GM21423 (cell line): ENCODE measurements around the gene FGF14.
A peak's percentile ranks its signal among the peaks of the same experiment; 100 is the strongest.
"Not testable (repeated sequence)": the region's sequence is repeated elsewhere in the genome, so short reads cannot be mapped to it uniquely, and the experiment has no call there.

ENCODE experiments used
- ATAC-seq: cut with Tn5 transposase; IDR thresholded peaks from one replicate; pipeline ENCODE4 v1.9.1; 2021; ENCODE audit warnings: mild to moderate bottlenecking, moderate library complexity; ENCODE audit not compliant: unreplicated experiment

Gene FGF14

GRCh38 chr13:101881593-101881992 is 520.3 kb downstream of the FGF14 start:
- ATAC-seq = no peak

- ATAC-seq = no peak
These were observed 521.3 kb downstream of the FGF14 start for GRCh38 chr13:101880581-101880980.

- no peak for ATAC-seq
These were observed 524.9 kb downstream of the FGF14 start for GRCh38 chr13:101876951-101877350.

- ATAC-seq = no peak
These were observed 526.0 kb downstream of the FGF14 start for GRCh38 chr13:101875717-101876393.

GRCh38 chr13:101875091-101875490 is 526.8 kb downstream of the FGF14 start:
- no peak for ATAC-seq

- peak; percentile 85 for ATAC-seq
These were observed 532.3 kb downstream of the FGF14 start for GRCh38 chr13:101869553-101869952.

- ATAC-seq = no peak
These were observed 533.0 kb downstream of the FGF14 start for GRCh38 chr13:101868585-101869469.

- no peak for ATAC-seq
These were observed 534.8 kb downstream of the FGF14 start for GRCh38 chr13:101866889-101867581.

GRCh38 chr13:101858860-101859259 is 543.0 kb downstream of the FGF14 start:
- ATAC-seq = no peak

GRCh38 chr13:101846701-101847100 is 555.1 kb downstream of the FGF14 start:
- no peak for ATAC-seq

- no peak for ATAC-seq
These were observed 555.6 kb downstream of the FGF14 start for GRCh38 chr13:101846249-101846648.

GRCh38 chr13:101845245-101846020 is 556.4 kb downstream of the FGF14 start:
- no peak for ATAC-seq

GRCh38 chr13:101841698-101842097 is 560.1 kb downstream of the FGF14 start:
- no peak for ATAC-seq

- no peak for ATAC-seq
These were observed 563.5 kb downstream of the FGF14 start for GRCh38 chr13:101838323-101838722.

- not testable (repeated sequence) for ATAC-seq
These were observed 564.1 kb downstream of the FGF14 start for GRCh38 chr13:101837778-101838177.

GRCh38 chr13:101837288-101837687 is 564.6 kb downstream of the FGF14 start:
- ATAC-seq = no peak

GRCh38 chr13:101835920-101836319 is 565.9 kb downstream of the FGF14 start:
- no peak for ATAC-seq

GRCh38 chr13:101833671-101834070 is 568.2 kb downstream of the FGF14 start:
- no peak for ATAC-seq

- ATAC-seq = no peak
These were observed 571.8 kb downstream of the FGF14 start for GRCh38 chr13:101830035-101830434.

GRCh38 chr13:101829484-101829883 is 572.4 kb downstream of the FGF14 start:
- ATAC-seq = no peak

GRCh38 chr13:101828119-101828518 is 573.7 kb downstream of the FGF14 start:
- no peak for ATAC-seq
